Eye (tissue), 1 donor: Measurements from ENCODE around the gene AEBP2.
"Not testable (repeated sequence)": the region's sequence is repeated elsewhere in the genome, so short reads cannot be mapped to it uniquely, and the experiment has no call there.

ENCODE experiments used
- DNase-seq: peaks from one replicate; pipeline ENCODE4 v3.0.0-alpha.2; 2015

The AEBP2 gene

DNA sequence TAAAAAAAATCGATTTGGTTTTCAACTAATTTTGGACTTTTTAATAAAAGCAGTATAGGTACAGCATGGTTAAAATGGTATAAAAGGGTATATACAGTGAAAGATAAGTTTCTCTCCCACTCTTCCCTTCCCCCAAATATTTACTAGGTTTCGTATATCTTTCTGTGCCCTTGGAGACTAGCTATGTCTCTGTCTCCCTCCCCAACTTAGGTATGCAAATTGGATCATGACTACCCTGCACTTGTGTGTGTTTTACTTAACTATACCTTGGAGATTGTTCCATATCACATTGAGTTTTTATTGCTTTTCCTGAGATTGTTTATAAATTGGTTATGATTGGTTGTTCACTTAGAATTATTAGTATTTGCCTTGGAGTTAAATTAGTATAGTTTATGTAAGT lies 19.4 kb downstream of the AEBP2 start:
- DNase-seq: no peak

DNA sequence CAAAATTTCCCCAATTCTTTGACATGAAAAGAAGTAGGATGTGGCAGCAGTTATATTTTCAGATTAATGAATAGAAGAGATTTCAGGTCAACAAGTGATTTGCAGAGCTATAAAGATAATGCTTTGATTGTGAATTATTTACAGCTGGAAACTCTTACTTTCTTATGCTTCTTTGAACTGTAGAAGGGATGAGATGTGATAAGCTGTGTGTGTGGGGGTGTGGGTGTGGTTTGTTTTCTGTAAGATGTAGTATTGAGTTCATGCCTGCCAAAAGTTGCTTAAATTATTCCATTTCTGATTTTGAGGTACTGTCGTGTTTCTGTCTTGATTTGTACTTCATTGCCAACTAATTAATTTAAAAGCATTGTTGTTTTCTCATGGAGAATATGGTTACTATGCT lies 22.7 kb downstream of the AEBP2 start:
- peak; percentile 25 for DNase-seq

DNA sequence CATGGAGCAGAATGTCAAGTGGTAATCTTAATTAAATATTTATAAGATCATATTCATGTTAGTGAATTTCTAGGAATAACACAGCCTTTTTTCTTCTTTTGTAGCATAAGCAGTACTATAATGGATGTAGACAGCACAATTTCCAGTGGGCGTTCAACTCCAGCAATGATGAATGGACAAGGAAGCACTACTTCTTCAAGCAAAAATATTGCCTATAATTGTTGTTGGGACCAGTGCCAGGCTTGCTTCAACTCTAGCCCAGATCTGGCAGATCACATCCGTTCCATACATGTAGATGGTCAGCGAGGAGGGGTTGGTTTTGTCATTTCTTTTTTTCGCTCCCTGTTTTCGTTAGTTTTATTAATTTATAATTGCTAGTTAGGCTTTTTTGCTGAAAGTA lies 23.1 kb downstream of the AEBP2 start:
- peak; percentile 31 for DNase-seq

- DNase-seq: no peak
These were observed 24.9 kb downstream of the AEBP2 start for GRCh38 chr12:19464192-19464580.

- DNase-seq: no peak
These were observed 26.4 kb downstream of the AEBP2 start for GRCh38 chr12:19465711-19466110.

- DNase-seq: no peak
These were observed 34.9 kb downstream of the AEBP2 start for GRCh38 chr12:19474147-19474546.

- DNase-seq: not testable (repeated sequence)
These were observed 36.7 kb downstream of the AEBP2 start for GRCh38 chr12:19475884-19476505.

- no peak for DNase-seq
These were observed 37.8 kb downstream of the AEBP2 start for GRCh38 chr12:19477071-19477470.

GRCh38 chr12:19480459-19480858 lies 41.2 kb downstream of the AEBP2 start:
- no peak for DNase-seq

- DNase-seq: no peak
These were observed 42.7 kb downstream of the AEBP2 start for GRCh38 chr12:19482036-19482435.

GRCh38 chr12:19482551-19483109 lies 43.3 kb downstream of the AEBP2 start:
- no peak for DNase-seq

- DNase-seq: no peak
These were observed 44.4 kb downstream of the AEBP2 start for GRCh38 chr12:19483727-19484126.

DNA sequence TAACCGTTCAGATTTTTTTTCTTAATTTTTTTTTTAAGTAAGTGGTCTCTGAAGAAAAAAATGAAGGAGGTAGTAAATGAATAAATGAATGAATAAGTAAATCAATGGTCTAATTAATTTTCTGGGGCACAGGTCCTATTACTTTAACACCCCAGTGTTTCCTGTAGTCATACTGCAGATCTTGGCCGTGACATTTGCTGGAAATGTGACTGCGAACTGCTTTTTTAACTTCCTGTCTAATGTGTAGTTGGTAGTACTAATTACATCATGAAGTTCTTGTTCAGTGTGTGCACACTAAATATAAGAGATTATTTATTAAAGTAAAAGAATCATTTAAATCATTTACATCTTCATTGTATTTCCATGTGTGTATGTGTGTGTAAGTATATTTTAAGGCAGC lies 45.4 kb downstream of the AEBP2 start:
- DNase-seq: no peak

DNA sequence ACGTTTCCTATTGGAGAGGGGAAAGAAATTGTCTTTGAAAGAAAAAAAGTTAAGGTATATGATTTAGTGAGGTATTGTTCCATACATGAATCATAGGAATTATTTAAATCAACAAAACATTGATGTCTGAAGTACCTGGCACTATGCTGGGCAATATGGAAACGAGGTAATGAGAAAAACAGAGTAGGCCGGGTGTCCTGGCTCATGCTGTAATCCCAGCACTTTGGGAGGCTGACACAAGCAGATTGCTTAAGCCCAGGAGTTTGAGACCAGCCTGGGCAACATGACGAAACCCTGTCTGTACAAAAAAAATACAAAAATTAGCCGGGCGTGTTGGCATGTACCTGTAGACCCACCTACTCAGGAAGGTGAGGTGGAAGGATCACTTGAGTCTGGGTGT lies 45.9 kb downstream of the AEBP2 start:
- no peak for DNase-seq

DNA sequence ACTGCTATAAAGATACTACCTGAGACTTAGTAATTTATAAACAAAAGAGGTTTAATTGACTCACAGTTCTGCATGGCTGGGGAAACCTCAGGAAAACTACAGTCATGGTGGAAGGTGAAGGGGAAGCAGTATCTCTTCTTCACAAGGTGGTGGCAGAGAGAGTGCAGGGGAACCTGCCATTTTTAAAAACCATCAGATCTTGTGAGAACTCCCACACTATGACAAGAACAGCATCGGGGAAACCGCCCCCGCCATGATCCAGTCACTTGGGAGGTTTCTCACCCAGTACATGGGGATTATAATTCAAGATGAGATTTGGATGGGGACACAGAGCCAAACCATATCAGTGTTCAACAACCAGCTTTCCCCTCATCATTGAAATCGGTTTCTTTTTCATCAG lies 49.9 kb downstream of the AEBP2 start:
- no peak for DNase-seq

DNA sequence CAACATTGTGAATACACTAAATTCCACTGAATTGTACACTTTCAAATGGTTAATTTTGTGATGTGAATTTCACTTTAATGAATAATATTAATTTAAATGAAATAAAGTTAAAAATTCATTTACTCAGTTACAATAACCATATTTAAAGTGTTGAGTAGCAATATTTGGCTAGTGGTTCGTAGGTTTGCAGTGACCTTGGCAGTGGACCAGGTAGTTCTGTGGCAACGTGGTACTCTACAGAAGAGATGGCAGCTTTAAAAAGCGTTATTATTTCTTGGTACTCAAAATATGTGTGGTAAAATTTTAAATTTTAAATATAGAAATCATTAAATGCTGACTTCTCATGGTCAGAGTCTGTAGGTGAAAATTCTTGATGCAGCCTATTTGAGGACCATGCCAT lies 51.6 kb downstream of the AEBP2 start:
- no peak for DNase-seq

GRCh38 chr12:19491863-19492262 lies 52.6 kb downstream of the AEBP2 start:
- peak; percentile 35 for DNase-seq

- DNase-seq: no peak
These were observed 57.1 kb downstream of the AEBP2 start for GRCh38 chr12:19496219-19496878.

DNA sequence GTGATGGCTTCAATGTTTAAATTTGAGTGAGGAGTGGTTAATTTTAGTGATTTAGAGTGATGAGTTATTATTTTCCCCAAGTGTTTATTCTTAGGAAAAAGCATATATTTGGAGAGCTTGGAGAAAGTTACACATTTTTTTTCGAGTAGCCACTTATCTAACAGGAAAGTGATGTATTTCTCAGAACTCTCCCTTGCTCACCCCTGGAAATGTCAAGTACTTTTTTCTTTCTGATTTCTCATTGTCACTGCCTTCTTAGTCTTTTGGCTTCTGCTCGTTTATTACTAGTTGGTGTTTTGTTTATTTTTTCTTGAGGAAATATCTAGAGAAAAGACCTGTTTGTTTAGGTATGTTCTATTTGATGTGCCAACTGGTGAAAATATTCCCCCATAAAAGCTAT lies 58.8 kb downstream of the AEBP2 start:
- no peak for DNase-seq

GRCh38 chr12:19499030-19499429 lies 59.7 kb downstream of the AEBP2 start:
- DNase-seq: no peak

- DNase-seq: no peak
These were observed 67.2 kb downstream of the AEBP2 start for GRCh38 chr12:19506497-19506896.

- DNase-seq: peak; percentile 32
These were observed 68.5 kb downstream of the AEBP2 start for GRCh38 chr12:19507823-19508222.

- DNase-seq: no peak
These were observed 71.2 kb downstream of the AEBP2 start for GRCh38 chr12:19510461-19510860.

GRCh38 chr12:19515179-19515578 lies 75.9 kb downstream of the AEBP2 start:
- DNase-seq: no peak

DNA sequence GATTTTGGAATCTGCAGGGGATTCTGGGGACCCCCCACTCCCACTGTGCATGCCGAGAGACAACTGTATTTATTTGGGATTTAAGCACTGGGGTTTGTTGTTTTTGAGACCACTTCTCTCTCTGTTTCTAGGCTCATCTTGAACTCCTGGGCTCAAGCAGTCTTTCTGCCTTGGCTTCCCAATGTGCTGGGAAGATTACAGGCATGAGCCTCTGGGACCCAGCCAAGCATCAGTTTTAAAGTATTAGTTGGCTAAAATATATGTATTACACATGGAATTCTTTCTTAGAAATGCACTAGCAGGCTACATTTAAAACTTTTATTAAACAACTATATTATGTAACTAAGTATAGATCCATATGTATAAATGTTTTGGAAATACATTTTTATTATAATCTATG lies 78.3 kb downstream of the AEBP2 start:
- DNase-seq: peak; percentile 46
